MM.1S (cell line): Measurements from ENCODE around the gene KRTAP10-2.

Experiments used
- DNase-seq: peaks from one replicate; pipeline ENCODE4 v3.0.0-alpha.2; 2015
- H2AFZ ChIP-seq: fragments of 300-600 bp; sonication (generic); 2 replicates; pipeline ENCODE4 v1.6.0; 2016; ENCODE audit warnings: antibody characterized with exemption, low read length
- H3F3A ChIP-seq: fragments of 300-600 bp; sonication (generic); 2 replicates; pipeline ENCODE4 v1.6.1; 2016; ENCODE audit warnings: mild to moderate bottlenecking, antibody characterized with exemption, low read length, moderate library complexity, mixed read lengths; ENCODE audit not compliant: insufficient read depth
- H3K27ac ChIP-seq: fragments of 300-600 bp; sonication (generic); 2 replicates; pipeline ENCODE4 v1.5.1; 2016; ENCODE audit warnings: mild to moderate bottlenecking, low read length
- H3K27me3 ChIP-seq: fragments of 300-600 bp; sonication (generic); replicated peaks from 2 replicates; pipeline ENCODE4 v1.6.0; 2016; ENCODE audit warnings: low read length; ENCODE audit not compliant: insufficient read depth
- H3K36me3 ChIP-seq: fragments of 300-600 bp; sonication (generic); replicated peaks from 2 replicates; pipeline ENCODE4 v1.6.1; 2016; ENCODE audit warnings: mild to moderate bottlenecking, low read length, mixed read lengths; ENCODE audit not compliant: insufficient read depth
- H3K4me1 ChIP-seq: fragments of 300-600 bp; sonication (generic); 2 replicates; pipeline ENCODE4 v1.6.1; 2016; ENCODE audit warnings: low read length, mixed read lengths
- H3K4me2 ChIP-seq: fragments of 300-600 bp; sonication (generic); 2 replicates; pipeline ENCODE4 v1.6.0; 2016; ENCODE audit warnings: low read depth, low read length
- H3K4me3 ChIP-seq: fragments of 300-600 bp; sonication (generic); 2 replicates; pipeline ENCODE4 v1.5.1; 2016; ENCODE audit warnings: low read length, mixed read lengths
- H3K79me2 ChIP-seq: fragments of 300-600 bp; sonication (generic); 2 replicates; pipeline ENCODE4 v1.6.1; 2016; ENCODE audit warnings: mixed run types, low read length, mixed read lengths
- H3K9ac ChIP-seq: fragments of 300-600 bp; sonication (generic); 2 replicates; pipeline ENCODE4 v1.6.1; 2016; ENCODE audit warnings: low read length, mixed read lengths
- H3K9me2 ChIP-seq: fragments of 300-600 bp; sonication (generic); replicated peaks from 2 replicates; pipeline ENCODE4 v1.6.1; 2016; ENCODE audit warnings: mild to moderate bottlenecking, low read length, mixed read lengths; ENCODE audit not compliant: insufficient read depth
- H3K9me3 ChIP-seq: fragments of 300-600 bp; sonication (generic); replicated peaks from 2 replicates; pipeline ENCODE4 v1.6.1; 2016; ENCODE audit warnings: mild to moderate bottlenecking, low read length, mixed read lengths; ENCODE audit not compliant: insufficient read depth
- H4K20me1 ChIP-seq: fragments of 300-600 bp; sonication (generic); 2 replicates; pipeline ENCODE4 v1.6.1; 2016; ENCODE audit warnings: mild to moderate bottlenecking, low read length, moderate library complexity, mixed read lengths; ENCODE audit not compliant: insufficient read depth
- EZH2 ChIP-seq: fragments of 300-600 bp; sonication (generic); optimal IDR thresholded peaks from 2 replicates; pipeline ENCODE3; 2017; ENCODE audit warnings: low read depth, mild to moderate bottlenecking, antibody characterized with exemption, low read length, mixed read lengths
- EZH2phosphoT487 ChIP-seq: fragments of 300-600 bp; sonication (generic); IDR thresholded peaks from 2 replicates; pipeline ENCODE4 v1.6.1; 2018; ENCODE audit warnings: antibody characterized with exemption, low read length
- TF ChIP-seq, protein P1 (sequence below): fragments of 300-600 bp; sonication (generic); IDR thresholded peaks from 2 replicates; pipeline ENCODE4 v1.5.1; 2016; ENCODE audit warnings: antibody characterized with exemption, low read length, mixed read lengths

KRTAP10-2 gene

DNA sequence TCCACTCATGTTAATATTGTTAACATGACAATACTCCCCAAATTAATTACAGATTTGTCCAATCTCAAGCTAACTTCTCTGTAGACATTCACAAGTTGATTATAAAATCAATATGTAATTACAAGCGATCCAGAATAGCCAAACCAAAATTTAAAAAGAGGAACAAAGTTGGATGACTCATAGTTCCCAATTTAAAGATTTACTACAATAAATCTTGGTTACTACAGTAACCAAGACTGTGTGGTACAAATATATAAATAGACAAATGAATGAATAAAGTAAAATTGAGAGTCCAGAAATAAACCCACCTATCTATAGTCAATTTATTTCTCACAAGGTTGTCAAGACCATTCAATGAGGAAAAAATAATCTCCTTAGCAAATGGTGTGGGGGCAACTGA is 15.1 kb upstream of the KRTAP10-2 start:
- Histone ChIP-seq H3K4me3 (no peak overlapping the region), H3K36me3 (no peaks in the 10 kb centered on the region), H3K9me3 (no peaks in the 10 kb centered on the region), H4K20me1 (no peaks in the 10 kb centered on the region), H3K9ac (no peak overlapping the region), H3K79me2 (no peaks in the 10 kb centered on the region), H3K4me2 (no peak overlapping the region), H2AFZ (no peak overlapping the region), H3K9me2 (no peaks in the 10 kb centered on the region), H3K27me3 (peaks cover 99% of the 10 kb centered on the region), H3K27ac (no peak overlapping the region), H3K4me1 (no peaks in the 10 kb centered on the region), H3F3A (no peaks in the 10 kb centered on the region)
- TF ChIP-seq EZH2: no peak
- TF ChIP-seq, protein P1, sequence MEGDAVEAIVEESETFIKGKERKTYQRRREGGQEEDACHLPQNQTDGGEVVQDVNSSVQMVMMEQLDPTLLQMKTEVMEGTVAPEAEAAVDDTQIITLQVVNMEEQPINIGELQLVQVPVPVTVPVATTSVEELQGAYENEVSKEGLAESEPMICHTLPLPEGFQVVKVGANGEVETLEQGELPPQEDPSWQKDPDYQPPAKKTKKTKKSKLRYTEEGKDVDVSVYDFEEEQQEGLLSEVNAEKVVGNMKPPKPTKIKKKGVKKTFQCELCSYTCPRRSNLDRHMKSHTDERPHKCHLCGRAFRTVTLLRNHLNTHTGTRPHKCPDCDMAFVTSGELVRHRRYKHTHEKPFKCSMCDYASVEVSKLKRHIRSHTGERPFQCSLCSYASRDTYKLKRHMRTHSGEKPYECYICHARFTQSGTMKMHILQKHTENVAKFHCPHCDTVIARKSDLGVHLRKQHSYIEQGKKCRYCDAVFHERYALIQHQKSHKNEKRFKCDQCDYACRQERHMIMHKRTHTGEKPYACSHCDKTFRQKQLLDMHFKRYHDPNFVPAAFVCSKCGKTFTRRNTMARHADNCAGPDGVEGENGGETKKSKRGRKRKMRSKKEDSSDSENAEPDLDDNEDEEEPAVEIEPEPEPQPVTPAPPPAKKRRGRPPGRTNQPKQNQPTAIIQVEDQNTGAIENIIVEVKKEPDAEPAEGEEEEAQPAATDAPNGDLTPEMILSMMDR: no peak
- TF ChIP-seq EZH2phosphoT487: no peak
- DNase-seq: no peak

DNA sequence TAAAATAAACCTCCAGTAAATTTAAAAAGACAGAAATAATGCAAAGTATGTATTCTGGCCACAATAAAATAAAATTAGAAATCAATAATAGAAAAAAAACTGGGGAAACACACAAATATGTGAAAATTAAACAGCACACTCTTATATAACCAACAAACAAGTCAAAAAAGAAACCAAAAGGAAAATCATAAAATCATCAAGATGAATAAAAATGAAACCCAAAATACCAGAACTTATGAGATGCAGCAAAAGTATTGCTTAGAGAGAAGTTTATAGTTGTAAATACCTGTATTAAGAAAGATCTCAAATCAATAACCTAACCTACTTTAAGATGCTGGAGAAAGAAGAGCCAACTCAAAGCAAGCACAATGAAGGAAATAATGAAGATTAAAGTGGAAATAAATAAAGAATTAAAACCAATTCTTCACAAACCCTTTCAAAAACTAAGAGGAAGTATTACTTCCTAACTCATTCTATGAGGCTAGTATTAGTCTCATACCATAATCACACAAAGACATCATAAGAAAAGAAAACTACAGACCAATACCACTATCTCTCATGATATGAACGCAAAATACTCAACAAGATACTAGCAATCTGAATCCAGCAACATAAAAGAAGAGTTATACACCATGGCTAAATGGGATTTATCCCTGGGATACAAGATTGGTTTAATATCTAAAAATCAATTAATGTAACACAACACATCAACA is 13.7 kb upstream of the KRTAP10-2 start:
- no peak overlapping the region for H3K9ac ChIP-seq
- H3K9me2 ChIP-seq: no peaks in the 10 kb centered on the region
- H3K4me3 ChIP-seq: no peak overlapping the region
- no peaks in the 10 kb centered on the region for H3K79me2 ChIP-seq
- H3K27ac ChIP-seq: no peak overlapping the region
- no peak for DNase-seq
- H3K4me1 ChIP-seq: no peaks in the 10 kb centered on the region
- no peaks in the 10 kb centered on the region for H3F3A ChIP-seq
- TF ChIP-seq EZH2phosphoT487 (no peak), EZH2 (no peak)
- TF ChIP-seq, protein P1: no peak
- H2AFZ ChIP-seq: no peak overlapping the region
- peaks cover 92% of the 10 kb centered on the region for H3K27me3 ChIP-seq
- no peaks in the 10 kb centered on the region for H4K20me1 ChIP-seq
- no peak overlapping the region for H3K4me2 ChIP-seq
- no peaks in the 10 kb centered on the region for H3K36me3 ChIP-seq
- H3K9me3 ChIP-seq: no peaks in the 10 kb centered on the region

DNA sequence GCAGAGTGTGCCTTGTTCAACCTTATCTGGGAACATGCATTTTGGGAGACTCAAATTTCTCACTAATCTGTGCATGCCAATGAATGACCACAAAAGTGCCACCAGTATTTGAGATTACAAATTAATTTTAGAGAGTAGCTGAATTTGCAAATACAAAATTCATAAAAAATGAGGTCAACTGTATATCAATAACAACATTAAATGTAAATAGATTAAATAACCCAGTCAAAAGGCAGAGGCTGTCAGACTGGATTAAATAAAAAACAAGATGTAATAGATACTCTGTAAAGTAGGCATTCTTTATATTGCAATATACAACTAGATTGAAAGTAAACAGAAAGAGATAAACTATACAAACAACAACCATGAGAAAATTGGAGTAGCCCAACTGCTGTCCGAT is 12.8 kb upstream of the KRTAP10-2 start:
- Histone ChIP-seq H3K27ac (no peak overlapping the region), H3K4me3 (no peak overlapping the region), H3K9me3 (no peaks in the 10 kb centered on the region), H2AFZ (no peak overlapping the region), H3K4me1 (no peaks in the 10 kb centered on the region), H4K20me1 (no peaks in the 10 kb centered on the region), H3K79me2 (no peaks in the 10 kb centered on the region), H3F3A (no peaks in the 10 kb centered on the region), H3K9me2 (no peaks in the 10 kb centered on the region), H3K36me3 (no peaks in the 10 kb centered on the region), H3K27me3 (peaks cover 92% of the 10 kb centered on the region), H3K9ac (no peak overlapping the region), H3K4me2 (no peak overlapping the region)
- DNase-seq: no peak
- no peak for TF ChIP-seq EZH2phosphoT487
- TF ChIP-seq, protein P1: no peak
- no peak for TF ChIP-seq EZH2
